ENCODE measurements around the gene ZNF239. TPM values are rescaled to one million over a fixed set of nuclear protein-coding genes. Genes with fewer than 3 reads are reported as not detected.

ZNF239 gene
- total RNA-seq = 1 to 10 TPM in 2 of 4 donors, under 1 TPM in 2; 0.11 to 2.8 (median 1.2) TPM

DNA sequence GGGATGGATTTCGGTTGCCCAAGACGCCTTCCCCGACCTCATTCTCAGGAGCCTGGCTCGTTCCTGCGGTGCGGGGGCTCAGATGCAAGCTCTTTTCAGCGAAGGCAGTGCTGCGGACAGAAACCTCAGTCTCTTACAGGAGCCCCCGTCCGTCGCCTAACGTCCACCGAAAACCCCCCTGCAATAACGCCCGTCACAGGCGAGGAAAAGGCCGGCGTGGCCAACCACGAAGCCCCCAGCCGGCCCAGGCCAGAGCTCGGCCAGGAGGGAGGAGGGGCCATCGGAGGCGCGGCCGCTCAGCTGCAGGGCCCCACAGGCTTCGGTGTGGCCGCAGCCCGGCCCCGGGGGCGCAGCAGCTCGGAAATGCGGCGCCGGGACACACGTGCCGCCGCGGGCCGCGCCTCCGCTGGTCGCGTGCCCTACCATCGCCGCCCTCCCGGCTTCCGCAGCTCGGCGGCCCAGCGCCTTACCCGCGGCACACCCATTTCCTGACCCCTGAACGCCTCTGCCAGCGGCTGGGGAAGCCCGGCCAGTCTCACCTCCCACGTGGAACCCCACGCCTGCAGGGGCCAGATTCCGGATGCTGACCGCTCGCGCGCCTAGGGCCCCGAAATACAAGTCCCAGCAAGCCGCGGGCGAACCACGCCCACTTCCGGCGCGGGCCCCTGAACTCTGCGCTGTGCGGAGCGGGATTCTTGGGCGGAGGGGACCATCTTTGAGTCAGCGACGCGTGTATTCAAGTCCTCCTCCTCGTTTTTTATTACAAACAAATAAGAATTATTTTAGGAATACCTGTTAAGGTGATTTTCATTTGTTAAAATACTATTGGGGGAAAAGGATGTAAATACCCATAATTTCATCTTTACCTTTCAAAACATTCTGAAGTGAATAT is at the start of gene ZNF239:
Gene ZNF239, minus strand, starts transcription at position 616 of the 892 bp plus-strand sequence. CDS start 16,537 bp downstream, outside the sequence.
- intact Hi-C loops (cut with DNase I) = no loop called here
- Histone ChIP-seq H3K4me3 (peak within 1 kb of the TSS; percentile 45 to 86 (median 59)), H3K9me3 (no peaks in the 10 kb centered on the region), H3K27ac (peak within 1 kb of the TSS; percentile 26 to 81 (median 66)), H3K4me1 (peaks cover 4 to 24% (median 7%) of the 10 kb centered on the region in 3 donors), H3K36me3 (no peaks in the 10 kb centered on the region), H3K27me3 (peaks cover 0 to 19% (median 0%) of the 10 kb centered on the region in 4 donors)
- WGBS, 2 donors = 7 to 8% methylated on average over 5 to 32 of the region's 78 CpGs
- TF ChIP-seq POLR2A (IDR thresholded peaks at IDR 0.05) = no peak
- TF ChIP-seq, protein P1, sequence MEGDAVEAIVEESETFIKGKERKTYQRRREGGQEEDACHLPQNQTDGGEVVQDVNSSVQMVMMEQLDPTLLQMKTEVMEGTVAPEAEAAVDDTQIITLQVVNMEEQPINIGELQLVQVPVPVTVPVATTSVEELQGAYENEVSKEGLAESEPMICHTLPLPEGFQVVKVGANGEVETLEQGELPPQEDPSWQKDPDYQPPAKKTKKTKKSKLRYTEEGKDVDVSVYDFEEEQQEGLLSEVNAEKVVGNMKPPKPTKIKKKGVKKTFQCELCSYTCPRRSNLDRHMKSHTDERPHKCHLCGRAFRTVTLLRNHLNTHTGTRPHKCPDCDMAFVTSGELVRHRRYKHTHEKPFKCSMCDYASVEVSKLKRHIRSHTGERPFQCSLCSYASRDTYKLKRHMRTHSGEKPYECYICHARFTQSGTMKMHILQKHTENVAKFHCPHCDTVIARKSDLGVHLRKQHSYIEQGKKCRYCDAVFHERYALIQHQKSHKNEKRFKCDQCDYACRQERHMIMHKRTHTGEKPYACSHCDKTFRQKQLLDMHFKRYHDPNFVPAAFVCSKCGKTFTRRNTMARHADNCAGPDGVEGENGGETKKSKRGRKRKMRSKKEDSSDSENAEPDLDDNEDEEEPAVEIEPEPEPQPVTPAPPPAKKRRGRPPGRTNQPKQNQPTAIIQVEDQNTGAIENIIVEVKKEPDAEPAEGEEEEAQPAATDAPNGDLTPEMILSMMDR (IDR thresholded peaks at IDR 0.05) = peak in 1 of 6 experiments; percentile 5
- DNase-seq = peak; percentile 56

DNA sequence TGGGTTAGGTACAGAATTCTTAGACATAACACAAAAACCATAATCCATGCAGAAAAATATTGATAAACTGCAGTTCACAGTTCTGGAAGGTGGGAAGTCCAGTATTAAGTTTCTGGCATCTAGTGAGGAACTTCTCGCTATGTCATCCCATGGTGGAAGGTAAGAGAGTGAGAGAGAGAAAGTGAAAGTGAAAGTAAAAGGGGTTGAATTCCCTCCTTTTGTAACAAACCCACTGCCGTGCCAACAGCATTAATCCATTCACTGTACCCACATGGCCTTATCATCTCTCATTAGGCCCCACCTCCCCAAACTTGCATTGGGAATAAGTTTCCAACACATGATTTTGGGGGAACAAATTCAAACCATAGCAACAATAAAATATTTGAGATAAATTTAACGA is 48.9 kb upstream of the ZNF239 start:
- intact Hi-C loops (cut with DNase I) = no loop called here
- TF ChIP-seq, protein P1 (IDR thresholded peaks at IDR 0.05) = no peak
- no peak for TF ChIP-seq POLR2A (IDR thresholded peaks at IDR 0.05)
- peak overlapping the region in 1 of 4 donors; percentile 42 for H3K4me3 ChIP-seq

DNA sequence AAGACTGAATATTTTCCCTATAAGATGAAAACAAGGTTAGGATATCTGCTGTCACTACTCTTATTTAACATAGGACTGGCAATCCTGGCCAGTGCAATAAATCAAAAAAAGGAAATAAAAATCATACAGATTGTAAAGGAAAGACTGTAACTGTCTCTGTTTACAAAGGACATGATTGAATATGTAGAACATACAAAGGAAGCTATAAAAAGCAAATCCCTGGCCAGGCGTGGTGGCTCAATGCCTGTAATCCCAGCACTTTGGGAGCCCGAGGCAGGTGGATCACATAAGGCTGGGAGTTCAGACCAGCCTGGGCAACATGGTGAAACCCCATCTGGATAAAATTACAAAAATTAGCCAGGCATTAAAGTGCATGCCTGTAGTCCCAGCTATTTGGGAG is 47.6 kb upstream of the ZNF239 start:
- Histone ChIP-seq H3K9me3 (peaks cover 0 to 20% (median 9%) of the 10 kb centered on the region in 3 donors), H3K4me1 (peaks cover 0 to 15% (median 0%) of the 10 kb centered on the region in 3 donors), H3K4me3 (no peak overlapping the region), H3K27me3 (no peaks in the 10 kb centered on the region), H3K36me3 (peaks cover 0 to under 1% (median under 1%) of the 10 kb centered on the region in 3 donors), H3K27ac (no peak overlapping the region)
- no peak for DNase-seq
- intact Hi-C loops (cut with DNase I) = no loop called here
- WGBS, 2 donors = 14 to 31% methylated on average over 2 of the region's 2 CpGs
- TF ChIP-seq POLR2A (IDR thresholded peaks at IDR 0.05) = no peak
- TF ChIP-seq, protein P1 (IDR thresholded peaks at IDR 0.05) = no peak

More for the DNA sequence above, 48.9 kb upstream of the ZNF239 start:
- Histone ChIP-seq H3K4me1 (peaks cover 0 to 15% (median 0%) of the 10 kb centered on the region in 3 donors), H3K9me3 (peaks cover 0 to 9% (median 0%) of the 10 kb centered on the region in 3 donors), H3K27me3 (no peaks in the 10 kb centered on the region), H3K27ac (no peak overlapping the region), H3K36me3 (no peaks in the 10 kb centered on the region)
- no peak for DNase-seq
- WGBS, 2 donors = 44 to 56% methylated on average over 3 of the region's 3 CpGs

DNA sequence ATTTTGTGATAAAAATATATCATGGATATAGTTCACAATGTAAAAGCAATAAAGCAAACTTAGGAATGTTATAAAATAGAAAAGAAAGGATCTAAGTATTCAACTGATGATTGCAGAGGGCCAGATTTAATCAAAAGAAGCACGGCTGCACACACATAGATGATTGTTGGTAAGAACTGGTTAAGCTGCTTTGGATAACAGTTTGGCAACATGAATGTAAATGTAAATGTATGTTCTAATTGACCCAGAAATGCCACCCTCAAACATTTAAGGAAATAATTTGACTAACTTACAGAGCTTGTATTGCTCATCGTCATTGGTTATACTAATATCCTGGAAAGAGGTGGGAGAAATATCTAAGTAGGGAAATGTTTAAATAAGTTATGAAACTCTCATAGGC is 45.0 kb upstream of the ZNF239 start:
- intact Hi-C loops (cut with DNase I) = no loop called here
- no peak for TF ChIP-seq POLR2A (IDR thresholded peaks at IDR 0.05)
- TF ChIP-seq, protein P1 (IDR thresholded peaks at IDR 0.05) = no peak
- Histone ChIP-seq H3K4me3 (no peak overlapping the region), H3K36me3 (peaks cover 4 to 28% (median 13%) of the 10 kb centered on the region in 3 donors), H3K27me3 (no peaks in the 10 kb centered on the region), H3K27ac (no peak overlapping the region), H3K4me1 (peaks cover 0 to 15% (median 0%) of the 10 kb centered on the region in 3 donors), H3K9me3 (peaks cover 0 to 45% (median 27%) of the 10 kb centered on the region in 3 donors)
- no peak for DNase-seq
- 40 to 59% methylated on average over 2 of the region's 2 CpGs for WGBS, 2 donors

Measured in esophagus squamous epithelium (tissue), 5 donors.